ENCODE measurements around the gene FCER1G.
"Not testable (repeated sequence)": the region's sequence is repeated elsewhere in the genome, so short reads cannot be mapped to it uniquely, and the experiment has no call there.

Gene FCER1G

GRCh38 chr1:161223805-161224694 lies 9.0 kb downstream of the FCER1G start:
- DNase-seq (ENCODE audit: low read depth): no peak
- TF ChIP-seq CTCF (conservative IDR thresholded peaks at IDR 0.05; ENCODE audit: control insufficient read depth, insufficient read depth, low read depth, low read length): no peak
- no peak overlapping the region for H3K4me3 ChIP-seq (ENCODE audit: control insufficient read depth, low read depth, low read length)

- H3K4me3 ChIP-seq (ENCODE audit: control insufficient read depth, low read depth, low read length); DNase-seq (ENCODE audit: low read depth): not testable (repeated sequence)
These were observed 9.6 kb downstream of the FCER1G start for GRCh38 chr1:161224695-161225087.

GRCh38 chr1:161225178-161225533 lies 10.1 kb downstream of the FCER1G start:
- H3K4me3 ChIP-seq (ENCODE audit: control insufficient read depth, low read depth, low read length): no peak overlapping the region
- DNase-seq (ENCODE audit: low read depth): no peak
- no peak for TF ChIP-seq CTCF (conservative IDR thresholded peaks at IDR 0.05; ENCODE audit: control insufficient read depth, insufficient read depth, low read depth, low read length)

- DNase-seq (ENCODE audit: low read depth): peak; percentile 100
- peak; percentile 76 for TF ChIP-seq CTCF (conservative IDR thresholded peaks at IDR 0.05; ENCODE audit: control insufficient read depth, insufficient read depth, low read depth, low read length)
- peak within 1 kb of the TSS; percentile 99 for H3K4me3 ChIP-seq (ENCODE audit: control insufficient read depth, low read depth, low read length)
These were observed 10.6 kb downstream of the FCER1G start, which contains the start of gene TOMM40L for GRCh38 chr1:161225534-161226319. Gene TOMM40L, plus strand, starts transcription at chr1:161226060. Its CDS starts 430 bp downstream, at chr1:161226490.

GRCh38 chr1:161226320-161226711 lies 11.2 kb downstream of the FCER1G start:
- no peak for TF ChIP-seq CTCF (conservative IDR thresholded peaks at IDR 0.05; ENCODE audit: control insufficient read depth, insufficient read depth, low read depth, low read length)
- DNase-seq (ENCODE audit: low read depth): no peak
- peak overlapping the region; percentile 99 for H3K4me3 ChIP-seq (ENCODE audit: control insufficient read depth, low read depth, low read length)

- TF ChIP-seq CTCF (conservative IDR thresholded peaks at IDR 0.05; ENCODE audit: control insufficient read depth, insufficient read depth, low read depth, low read length): no peak
- H3K4me3 ChIP-seq (ENCODE audit: control insufficient read depth, low read depth, low read length): peak overlapping the region; percentile 99
These were observed 11.7 kb downstream of the FCER1G start for GRCh38 chr1:161226759-161227158.

More at GRCh38 chr1:161226759-161227158, 11.7 kb downstream of the FCER1G start:
- no peak for DNase-seq (ENCODE audit: low read depth)
